ENCODE data around the gene RAB4A. TPM values are rescaled to one million over a fixed set of nuclear protein-coding genes. Genes with fewer than 3 reads are reported as not detected.
"Not testable (repeated sequence)": the region's sequence is repeated elsewhere in the genome, so short reads cannot be mapped to it uniquely, and the experiment has no call there.

The RAB4A gene
- total RNA-seq, 2 experiments from 2014 or later = 26.5 to 27.2 TPM

GRCh38 chr1:229323885-229324553 is 53.1 kb downstream of the RAB4A start:
- H3K4me1 Mint-ChIP-seq = peaks cover 21% of the 10 kb centered on the region
- no peaks in the 10 kb centered on the region for H3K9me3 Mint-ChIP-seq (ENCODE audit: low read depth)
- ATAC-seq (no peak), DNase-seq (no peak)
- H3K27me3 Mint-ChIP-seq = no peaks in the 10 kb centered on the region
- CTCF ChIA-PET = interaction anchor here (0.7 to 1.9 kb wide), 3 partner anchors 11 to 180 kb away, joined by 3 to 6 read pairs (median 4); no protein-coding TSS in a partner anchor
- no peak overlapping the region for H3K27ac Mint-ChIP-seq
- H3K36me3 Mint-ChIP-seq = peaks cover 36% of the 10 kb centered on the region
- no peak overlapping the region for H3K4me3 Mint-ChIP-seq

DNA sequence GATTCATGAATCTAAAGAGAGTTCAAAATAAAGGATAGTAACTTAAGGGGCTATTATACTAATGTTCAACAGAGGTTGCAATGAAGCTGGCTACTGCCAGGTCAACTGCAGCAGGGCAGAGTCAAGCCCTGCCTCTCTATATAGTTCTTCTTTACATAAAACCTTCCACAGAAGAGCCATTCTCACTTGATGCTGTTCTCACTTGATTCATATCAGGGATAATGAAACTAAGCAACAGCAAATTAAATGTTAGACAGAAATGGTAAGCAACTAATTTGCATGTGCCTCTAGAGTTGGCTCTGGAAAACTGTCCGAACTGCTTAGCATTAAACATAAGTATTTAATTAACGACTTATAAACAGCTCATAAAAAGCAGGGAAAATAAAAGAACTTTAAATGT is 54.5 kb downstream of the RAB4A start:
- CTCF ChIA-PET = interaction anchor here (1.6 to 1.9 kb wide), 2 partner anchors 70 to 157 kb away, joined by 4 to 6 read pairs; no protein-coding TSS in a partner anchor

DNA sequence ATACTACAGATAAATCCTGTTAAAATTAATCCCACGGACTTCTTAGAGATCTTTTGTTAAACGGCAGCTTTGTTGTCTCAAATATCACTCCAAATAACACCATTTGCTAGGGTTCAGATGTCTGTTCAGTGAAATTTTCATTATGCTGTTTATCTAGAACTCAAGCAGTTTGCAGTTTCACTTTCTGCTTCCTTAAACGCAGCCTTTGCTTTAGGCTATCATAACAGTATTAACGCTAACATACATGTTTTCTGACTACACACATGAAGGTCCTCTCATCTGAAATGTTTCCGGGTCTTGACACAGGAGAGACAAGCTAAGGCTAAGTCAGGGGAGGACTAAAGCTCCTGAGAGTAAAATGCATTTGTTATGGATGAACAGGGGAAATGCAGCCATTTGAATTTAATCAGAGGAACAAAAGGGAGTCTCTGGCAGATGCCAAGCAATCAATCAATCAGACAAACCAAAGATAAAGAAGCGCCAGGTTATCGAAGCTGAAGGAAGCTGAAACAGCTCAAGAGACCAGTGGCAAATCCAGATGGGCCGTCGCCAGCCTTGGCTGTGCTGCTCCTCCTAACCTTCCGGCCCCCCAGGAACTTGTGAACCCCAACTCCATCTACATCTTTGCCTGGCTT is 55.1 kb downstream of the RAB4A start:
- Mint-ChIP-seq H3K9me3 (ENCODE audit: low read depth) (no peaks in the 10 kb centered on the region), H3K4me1 (peaks cover 21% of the 10 kb centered on the region), H3K36me3 (peaks cover 30% of the 10 kb centered on the region), H3K27me3 (no peaks in the 10 kb centered on the region), H3K27ac (peak overlapping the region; percentile 65), H3K4me3 (peak overlapping the region; percentile 15)
- DNase-seq (no peak), ATAC-seq (no peak)
- CTCF ChIA-PET = interaction anchor here (1.6 to 1.9 kb wide), 2 partner anchors 71 to 156 kb away, joined by 4 to 6 read pairs; no protein-coding TSS in a partner anchor

More for the DNA sequence above, 54.5 kb downstream of the RAB4A start:
- Mint-ChIP-seq H3K27me3 (no peaks in the 10 kb centered on the region), H3K36me3 (peaks cover 30% of the 10 kb centered on the region), H3K27ac (peak overlapping the region; percentile 2), H3K4me1 (peaks cover 21% of the 10 kb centered on the region), H3K9me3 (ENCODE audit: low read depth) (no peaks in the 10 kb centered on the region), H3K4me3 (no peak overlapping the region)
- DNase-seq (no peak), ATAC-seq (no peak)

- peaks cover 21% of the 10 kb centered on the region for H3K4me1 Mint-ChIP-seq
- CTCF ChIA-PET = no interaction called here
- H3K4me3 Mint-ChIP-seq = no peak overlapping the region
- no peaks in the 10 kb centered on the region for H3K27me3 Mint-ChIP-seq
- ATAC-seq (no peak), DNase-seq (no peak)
- H3K36me3 Mint-ChIP-seq = peaks cover 30% of the 10 kb centered on the region
- H3K9me3 Mint-ChIP-seq (ENCODE audit: low read depth) = no peaks in the 10 kb centered on the region
- peak overlapping the region; percentile 65 for H3K27ac Mint-ChIP-seq
These were observed 55.7 kb downstream of the RAB4A start for GRCh38 chr1:229326601-229327000.

DNA sequence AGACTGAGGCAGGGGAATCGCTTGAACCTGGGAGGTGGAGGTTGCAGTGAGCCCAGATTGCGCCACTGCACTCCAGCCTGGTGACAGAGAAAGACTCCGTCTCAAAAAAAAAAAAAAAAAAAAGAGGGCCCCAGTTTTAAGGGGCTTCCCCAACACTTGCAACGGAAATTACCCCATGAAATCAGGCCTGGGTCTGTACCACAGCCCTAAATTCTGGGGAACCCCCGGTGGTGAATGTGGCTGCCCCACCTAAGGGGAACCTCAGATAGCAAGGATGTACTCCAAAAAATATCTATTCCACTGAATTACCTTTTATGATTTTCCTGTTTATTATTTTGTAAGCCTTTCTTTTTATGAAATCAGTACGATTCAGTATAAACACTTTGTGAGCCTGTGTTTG is 56.9 kb downstream of the RAB4A start:
- H3K4me3 Mint-ChIP-seq; DNase-seq; ATAC-seq; H3K9me3 Mint-ChIP-seq (ENCODE audit: low read depth); H3K27ac Mint-ChIP-seq; H3K27me3 Mint-ChIP-seq; CTCF ChIA-PET: not testable (repeated sequence)
- H3K36me3 Mint-ChIP-seq = peaks cover 27% of the 10 kb centered on the region
- H3K4me1 Mint-ChIP-seq = peaks cover 21% of the 10 kb centered on the region

- no peak for ATAC-seq
- CTCF ChIA-PET = no interaction called here
- Mint-ChIP-seq H3K4me3 (no peak overlapping the region), H3K27me3 (no peaks in the 10 kb centered on the region), H3K36me3 (peaks cover 26% of the 10 kb centered on the region), H3K4me1 (peaks cover 21% of the 10 kb centered on the region), H3K9me3 (ENCODE audit: low read depth) (no peaks in the 10 kb centered on the region), H3K27ac (no peak overlapping the region)
- no peak for DNase-seq
These were observed 57.9 kb downstream of the RAB4A start for GRCh38 chr1:229328598-229329362.

- H3K27me3 Mint-ChIP-seq = no peaks in the 10 kb centered on the region
- CTCF ChIA-PET = interaction anchor here (1.3 kb wide), 1 partner anchor 10 kb away, joined by 4 read pairs; no protein-coding TSS in a partner anchor
- H3K4me1 Mint-ChIP-seq = peaks cover 21% of the 10 kb centered on the region
- no peak overlapping the region for H3K27ac Mint-ChIP-seq
- ATAC-seq (no peak), DNase-seq (no peak)
- H3K4me3 Mint-ChIP-seq = no peak overlapping the region
- peaks cover 23% of the 10 kb centered on the region for H3K36me3 Mint-ChIP-seq
- peaks cover 3% of the 10 kb centered on the region for H3K9me3 Mint-ChIP-seq (ENCODE audit: low read depth)
These were observed 63.4 kb downstream of the RAB4A start for GRCh38 chr1:229334269-229334668.

DNA sequence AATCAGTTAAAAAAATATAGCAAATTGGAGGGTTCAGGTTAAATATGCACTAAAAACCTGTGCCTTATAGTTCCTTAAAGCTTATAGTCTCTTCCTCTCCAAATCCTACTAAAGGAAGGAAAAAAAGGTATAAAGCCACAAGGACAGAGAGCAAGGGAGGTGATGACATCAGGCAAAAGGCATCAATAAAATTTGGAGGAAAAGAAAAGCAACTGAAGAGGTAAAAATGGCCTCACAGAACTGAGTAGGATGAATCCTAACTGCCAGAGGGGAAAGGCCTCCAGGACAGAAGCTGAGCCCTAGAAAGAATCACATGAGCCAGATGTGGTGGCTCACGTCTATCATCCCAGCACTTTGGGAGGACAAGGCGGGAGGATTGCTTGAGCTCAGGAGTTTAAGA is 63.8 kb downstream of the RAB4A start:
- ATAC-seq (no peak), DNase-seq (no peak)
- Mint-ChIP-seq H3K4me1 (peaks cover 26% of the 10 kb centered on the region), H3K9me3 (ENCODE audit: low read depth) (peaks cover 3% of the 10 kb centered on the region), H3K27ac (no peak overlapping the region), H3K36me3 (peaks cover 23% of the 10 kb centered on the region), H3K27me3 (no peaks in the 10 kb centered on the region), H3K4me3 (no peak overlapping the region)
- CTCF ChIA-PET = interaction anchor here (1.3 kb wide), 1 partner anchor 10 kb away, joined by 4 read pairs; no protein-coding TSS in a partner anchor

DNA sequence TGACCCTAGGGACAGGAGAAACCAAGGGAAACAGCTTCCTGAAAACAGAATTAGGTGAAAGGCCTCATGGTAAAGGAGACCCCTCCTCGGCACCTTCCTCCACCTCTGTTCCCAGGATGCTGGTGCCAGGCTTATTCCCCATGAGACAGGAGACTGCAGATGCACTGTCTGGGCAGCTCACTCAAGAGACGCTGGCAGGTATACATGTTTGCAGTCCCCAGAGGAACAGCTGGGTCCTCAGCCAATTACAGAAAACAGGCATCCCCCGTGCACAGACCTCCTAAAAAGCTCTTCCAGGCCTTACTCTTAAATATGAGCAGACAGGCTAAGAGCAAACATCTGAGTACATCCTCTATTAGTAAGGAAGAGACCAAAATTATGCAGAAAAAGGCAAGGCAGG is 65.4 kb downstream of the RAB4A start:
- CTCF ChIA-PET = interaction anchor here (1.6 kb wide), 1 partner anchor 63 kb away, joined by 4 read pairs; no protein-coding TSS in a partner anchor
- ATAC-seq = no peak
- DNase-seq = no peak
- Mint-ChIP-seq H3K36me3 (peaks cover 23% of the 10 kb centered on the region), H3K9me3 (ENCODE audit: low read depth) (peaks cover 3% of the 10 kb centered on the region), H3K27me3 (no peaks in the 10 kb centered on the region), H3K4me3 (no peak overlapping the region), H3K4me1 (peaks cover 39% of the 10 kb centered on the region), H3K27ac (no peak overlapping the region)

GRCh38 chr1:229339086-229339485 is 68.2 kb downstream of the RAB4A start:
- CTCF ChIA-PET = interaction anchor here (0.6 to 1.1 kb wide), 4 partner anchors 9 to 143 kb away, joined by 3 to 5 read pairs (median 3); partner anchors contain the start of gene RAB4A
- H3K4me3 Mint-ChIP-seq = no peak overlapping the region
- DNase-seq = no peak
- peaks cover 20% of the 10 kb centered on the region for H3K36me3 Mint-ChIP-seq
- H3K27me3 Mint-ChIP-seq = peaks cover 3% of the 10 kb centered on the region
- no peak for ATAC-seq
- no peak overlapping the region for H3K27ac Mint-ChIP-seq
- H3K4me1 Mint-ChIP-seq = peaks cover 46% of the 10 kb centered on the region
- peaks cover 3% of the 10 kb centered on the region for H3K9me3 Mint-ChIP-seq (ENCODE audit: low read depth)

- H3K27me3 Mint-ChIP-seq = peaks cover 5% of the 10 kb centered on the region
- peaks cover 16% of the 10 kb centered on the region for H3K36me3 Mint-ChIP-seq
- ATAC-seq = no peak
- H3K4me1 Mint-ChIP-seq = peaks cover 46% of the 10 kb centered on the region
- no peak overlapping the region for H3K4me3 Mint-ChIP-seq
- no peak overlapping the region for H3K27ac Mint-ChIP-seq
- H3K9me3 Mint-ChIP-seq (ENCODE audit: low read depth) = no peaks in the 10 kb centered on the region
- CTCF ChIA-PET = interaction anchor here (1.1 kb wide), 1 partner anchor 9 kb away, joined by 3 read pairs; no protein-coding TSS in a partner anchor
- DNase-seq = no peak
These were observed 68.6 kb downstream of the RAB4A start for GRCh38 chr1:229339520-229339919.

DNA sequence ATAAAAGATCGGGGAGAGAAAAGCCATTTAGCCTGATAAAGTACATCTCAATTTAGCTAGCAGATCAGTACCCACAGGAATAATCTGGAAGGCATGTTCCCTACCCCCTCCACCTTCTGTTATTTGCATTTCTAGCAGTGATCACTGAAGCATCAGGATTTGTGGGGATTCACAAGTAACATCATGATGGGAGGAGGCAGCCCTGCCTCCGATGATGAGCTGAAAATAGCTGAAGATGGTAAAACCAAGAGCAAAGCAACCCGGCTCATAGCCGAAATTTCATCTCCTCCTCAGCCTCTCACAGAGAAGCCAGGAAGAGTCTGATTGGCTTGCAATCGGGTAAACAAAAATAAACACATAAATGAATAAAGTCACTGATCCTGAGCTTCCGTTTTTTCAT is 69.6 kb downstream of the RAB4A start:
- DNase-seq (no peak), ATAC-seq (no peak)
- Mint-ChIP-seq H3K27me3 (peaks cover 12% of the 10 kb centered on the region), H3K27ac (no peak overlapping the region), H3K9me3 (ENCODE audit: low read depth) (no peaks in the 10 kb centered on the region), H3K4me3 (peak overlapping the region; percentile 82), H3K36me3 (peaks cover 8% of the 10 kb centered on the region), H3K4me1 (peaks cover 46% of the 10 kb centered on the region)
- CTCF ChIA-PET = interaction anchor here (0.5 kb wide), 1 partner anchor 894 kb away, joined by 3 read pairs; no protein-coding TSS in a partner anchor
